Stomach smooth muscle (tissue), 2 donors: Measurements from ENCODE around the gene EXOC4.

ENCODE experiments used
- H3K27ac ChIP-seq: one replicate; pipeline ENCODE4 v1.7.0; 2013; ENCODE audit warnings: mild to moderate bottlenecking, low read length, inconsistent platforms
- H3K27me3 ChIP-seq, 2 donors: one replicate each; pipeline ENCODE4 v1.7.0; 2013; ENCODE audit warnings: low read length in 2 of 2; ENCODE audit not compliant: insufficient read depth in 2 of 2, control insufficient read depth in 1 of 2
- H3K36me3 ChIP-seq, 2 donors: one replicate each; pipeline ENCODE4 v1.7.0; 2013; ENCODE audit warnings: low read length in 2 of 2; ENCODE audit not compliant: control insufficient read depth in 2 of 2, insufficient read depth in 2 of 2
- H3K4me1 ChIP-seq: one replicate; pipeline ENCODE4 v1.7.0; 2013; ENCODE audit warnings: low read length; ENCODE audit not compliant: control insufficient read depth, insufficient read depth
- H3K4me3 ChIP-seq, 2 donors: one replicate each; pipeline ENCODE4 v1.7.0; 2013; ENCODE audit warnings: low read length in 2 of 2
- H3K9ac ChIP-seq, 2 donors: one replicate each; pipeline ENCODE4 v1.7.0; 2013; ENCODE audit warnings: low read length in 2 of 2, mild to moderate bottlenecking in 1 of 2
- H3K9me3 ChIP-seq, 2 donors: one replicate each; pipeline ENCODE4 v1.7.0; 2013; ENCODE audit warnings: low read length in 2 of 2; ENCODE audit not compliant: control insufficient read depth in 2 of 2
- donor health status: healthy.
- donor health status: Pancreatic carcinoma.

EXOC4 gene

GRCh38 chr7:133854739-133855138 is 601.9 kb downstream of the EXOC4 start:
- Histone ChIP-seq H3K36me3 (no peaks in the 10 kb centered on the region), H3K4me1 (no peaks in the 10 kb centered on the region), H3K9ac (no peak overlapping the region), H3K27ac (no peak overlapping the region), H3K9me3 (no peaks in the 10 kb centered on the region), H3K4me3 (no peak overlapping the region), H3K27me3 (no peaks in the 10 kb centered on the region)

GRCh38 chr7:133857376-133858119 is 604.7 kb downstream of the EXOC4 start:
- H3K9ac ChIP-seq: no peak overlapping the region
- H3K4me3 ChIP-seq: no peak overlapping the region
- H3K27me3 ChIP-seq: no peaks in the 10 kb centered on the region
- no peaks in the 10 kb centered on the region for H3K9me3 ChIP-seq
- H3K36me3 ChIP-seq: no peaks in the 10 kb centered on the region
- no peaks in the 10 kb centered on the region for H3K4me1 ChIP-seq
- no peak overlapping the region for H3K27ac ChIP-seq

- Histone ChIP-seq H3K27me3 (no peaks in the 10 kb centered on the region), H3K9ac (no peak overlapping the region), H3K9me3 (no peaks in the 10 kb centered on the region), H3K36me3 (no peaks in the 10 kb centered on the region), H3K4me3 (no peak overlapping the region), H3K4me1 (no peaks in the 10 kb centered on the region), H3K27ac (no peak overlapping the region)
Measured at GRCh38 chr7:133858311-133858710, 605.4 kb downstream of the EXOC4 start.

GRCh38 chr7:133859231-133859630 is 606.4 kb downstream of the EXOC4 start:
- Histone ChIP-seq H3K4me3 (no peak overlapping the region), H3K27ac (no peak overlapping the region), H3K4me1 (no peaks in the 10 kb centered on the region), H3K36me3 (no peaks in the 10 kb centered on the region), H3K9ac (no peak overlapping the region), H3K9me3 (no peaks in the 10 kb centered on the region), H3K27me3 (no peaks in the 10 kb centered on the region)

GRCh38 chr7:133859871-133860450 is 607.1 kb downstream of the EXOC4 start:
- no peaks in the 10 kb centered on the region for H3K36me3 ChIP-seq
- no peak overlapping the region for H3K9ac ChIP-seq
- no peaks in the 10 kb centered on the region for H3K9me3 ChIP-seq
- no peak overlapping the region for H3K27ac ChIP-seq
- H3K4me3 ChIP-seq: no peak overlapping the region
- no peaks in the 10 kb centered on the region for H3K4me1 ChIP-seq
- H3K27me3 ChIP-seq: no peaks in the 10 kb centered on the region

- H3K4me3 ChIP-seq: no peak overlapping the region
- H3K36me3 ChIP-seq: no peaks in the 10 kb centered on the region
- no peak overlapping the region for H3K27ac ChIP-seq
- no peak overlapping the region for H3K9ac ChIP-seq
- no peaks in the 10 kb centered on the region for H3K4me1 ChIP-seq
- H3K27me3 ChIP-seq: no peaks in the 10 kb centered on the region
- no peaks in the 10 kb centered on the region for H3K9me3 ChIP-seq
Measured at GRCh38 chr7:133860628-133861335, 607.9 kb downstream of the EXOC4 start.

GRCh38 chr7:133861876-133862275 is 609.0 kb downstream of the EXOC4 start:
- Histone ChIP-seq H3K27me3 (no peaks in the 10 kb centered on the region), H3K9me3 (no peaks in the 10 kb centered on the region), H3K36me3 (no peaks in the 10 kb centered on the region), H3K4me1 (no peaks in the 10 kb centered on the region), H3K27ac (no peak overlapping the region), H3K9ac (no peak overlapping the region), H3K4me3 (no peak overlapping the region)

GRCh38 chr7:133863362-133864061 is 610.6 kb downstream of the EXOC4 start:
- no peak overlapping the region for H3K27ac ChIP-seq

GRCh38 chr7:133869556-133869955 is 616.7 kb downstream of the EXOC4 start:
- no peaks in the 10 kb centered on the region for H3K9me3 ChIP-seq
- H3K4me3 ChIP-seq: no peak overlapping the region
- no peak overlapping the region for H3K9ac ChIP-seq
- H3K27me3 ChIP-seq: no peaks in the 10 kb centered on the region
- H3K36me3 ChIP-seq: no peaks in the 10 kb centered on the region
- H3K4me1 ChIP-seq: no peaks in the 10 kb centered on the region
- H3K27ac ChIP-seq: no peak overlapping the region

More at GRCh38 chr7:133863362-133864061, 610.6 kb downstream of the EXOC4 start:
- Histone ChIP-seq H3K36me3 (no peaks in the 10 kb centered on the region), H3K27me3 (no peaks in the 10 kb centered on the region), H3K4me1 (no peaks in the 10 kb centered on the region), H3K9ac (no peak overlapping the region), H3K9me3 (no peaks in the 10 kb centered on the region), H3K4me3 (no peak overlapping the region)

- H3K27ac ChIP-seq: no peak overlapping the region
Measured at GRCh38 chr7:133871757-133872156, 618.9 kb downstream of the EXOC4 start.

More at GRCh38 chr7:133871757-133872156, 618.9 kb downstream of the EXOC4 start:
- H3K27me3 ChIP-seq: no peaks in the 10 kb centered on the region
- no peaks in the 10 kb centered on the region for H3K36me3 ChIP-seq
- H3K4me1 ChIP-seq: no peaks in the 10 kb centered on the region
- no peak overlapping the region for H3K9ac ChIP-seq
- no peaks in the 10 kb centered on the region for H3K9me3 ChIP-seq
- no peak overlapping the region for H3K4me3 ChIP-seq
